HepG2 (cell line): Measurements from ENCODE around the gene YPEL4. TPM values are rescaled to one million over a fixed set of nuclear protein-coding genes. Genes with fewer than 3 reads are reported as not detected.

Source experiments
- CHD2 ChIP-seq: IDR thresholded peaks from 2 replicates; pipeline ENCODE4 v1.6.1; 2011; ENCODE audit warnings: low read depth, low read length, improper control_type of control experiment
- E2F5 ChIP-seq: sonication (generic); formaldehyde crosslinking; conservative IDR thresholded peaks from 2 replicates; pipeline ENCODE4 v1.4.0; 2020; ENCODE audit warnings: missing genetic modification reagents
- HDAC2 ChIP-seq: sonication (generic); formaldehyde crosslinking; IDR thresholded peaks from 2 replicates; pipeline ENCODE4 v1.4.0; 2020; ENCODE audit warnings: missing genetic modification reagents
- HNF4A ChIP-seq: sonication (generic); formaldehyde crosslinking; IDR thresholded peaks from 2 replicates; pipeline ENCODE4 v1.4.0; 2020; ENCODE audit warnings: missing genetic modification reagents
- MEIS2 ChIP-seq: sonication (generic); formaldehyde crosslinking; IDR thresholded peaks from 2 replicates; pipeline ENCODE4 v1.9.0; 2021; ENCODE audit warnings: mild to moderate bottlenecking, missing genetic modification reagents
- MXD4 ChIP-seq: IDR thresholded peaks from 2 replicates; pipeline ENCODE4 v1.6.1; 2016; ENCODE audit warnings: mild to moderate bottlenecking, missing biosample characterization, missing genetic modification reagents
- PAF1 ChIP-seq: IDR thresholded peaks from 2 replicates; pipeline ENCODE4 v1.6.1; 2016; ENCODE audit warnings: missing genetic modification reagents, missing compliant biosample characterization
- RFX1 ChIP-seq: fragments of 450-650 bp; IDR thresholded peaks from 2 replicates; pipeline ENCODE4 v1.6.1; 2017
- RXRA ChIP-seq: sonication (generic); formaldehyde crosslinking; IDR thresholded peaks from 2 replicates; pipeline ENCODE4 v1.5.1; 2020; ENCODE audit warnings: missing genetic modification reagents
- SNAI1 ChIP-seq: sonication (generic); formaldehyde crosslinking; IDR thresholded peaks from 2 replicates; pipeline ENCODE4 v1.5.0; 2020; ENCODE audit warnings: mild to moderate bottlenecking, missing genetic modification reagents, borderline replicate concordance
- TBP ChIP-seq: sonication (generic); formaldehyde crosslinking; IDR thresholded peaks from 2 replicates; pipeline ENCODE4 v1.5.0; 2020; ENCODE audit warnings: missing genetic modification reagents
- ZBTB10 ChIP-seq: sonication (generic); formaldehyde crosslinking; IDR thresholded peaks from 2 replicates; pipeline ENCODE4 v1.4.0; 2020; ENCODE audit warnings: missing genetic modification reagents, borderline replicate concordance
- ZBTB2 ChIP-seq: sonication (generic); formaldehyde crosslinking; IDR thresholded peaks from 2 replicates; pipeline ENCODE4 v1.8.0; 2022; ENCODE audit warnings: low read depth, missing genetic modification reagents
- ZBTB3 ChIP-seq: sonication (generic); formaldehyde crosslinking; IDR thresholded peaks from 2 replicates; pipeline ENCODE4 v1.4.0; 2020; ENCODE audit warnings: low read depth, mild to moderate bottlenecking, moderate library complexity, missing genetic modification reagents, borderline replicate concordance
- ZBTB4 ChIP-seq: sonication (generic); formaldehyde crosslinking; IDR thresholded peaks from 2 replicates; pipeline ENCODE4 v1.4.0; 2020; ENCODE audit warnings: missing genetic modification reagents, mild to moderate bottlenecking, borderline replicate concordance
- ZFP82 ChIP-seq: sonication (generic); formaldehyde crosslinking; IDR thresholded peaks from 2 replicates; pipeline ENCODE4 v1.5.1; 2020; ENCODE audit warnings: mild to moderate bottlenecking, missing genetic modification reagents, borderline replicate concordance
- ZIK1 ChIP-seq: sonication (generic); formaldehyde crosslinking; IDR thresholded peaks from 2 replicates; pipeline ENCODE4 v1.5.0; 2020; ENCODE audit warnings: mild to moderate bottlenecking, low read depth, missing genetic modification reagents, borderline replicate concordance
- ZNF224 ChIP-seq: sonication (generic); formaldehyde crosslinking; IDR thresholded peaks from 2 replicates; pipeline ENCODE4 v1.5.0; 2020; ENCODE audit warnings: mild to moderate bottlenecking, missing genetic modification reagents
- ZNF260 ChIP-seq: sonication (generic); formaldehyde crosslinking; IDR thresholded peaks from 2 replicates; pipeline ENCODE4 v1.4.0; 2020; ENCODE audit warnings: missing genetic modification reagents, low read depth, mild to moderate bottlenecking, borderline replicate concordance
- ZNF354B ChIP-seq: sonication (generic); formaldehyde crosslinking; IDR thresholded peaks from 2 replicates; pipeline ENCODE4 v1.8.0; 2022; ENCODE audit warnings: mild to moderate bottlenecking, missing genetic modification reagents
- ZNF589 ChIP-seq: sonication (generic); formaldehyde crosslinking; conservative IDR thresholded peaks from 2 replicates; pipeline ENCODE4 v1.8.0; 2022; ENCODE audit warnings: mild to moderate bottlenecking, moderate library complexity, missing genetic modification reagents
- ZNF629 ChIP-seq: sonication (generic); formaldehyde crosslinking; conservative IDR thresholded peaks from 2 replicates; pipeline ENCODE4 v1.5.0; 2020; ENCODE audit warnings: missing genetic modification reagents
- polyA plus RNA-seq, 8 experiments: library from polyadenylated mRNA; depleted of rRNA in 3 of 8; stranded (reverse) in 7 of 8; unstranded in 1 of 8; fragments of >200 nt; fragmentation: Illumina TruSeq in 4 of 8; extraction: Trizol in 4 of 8; gene quantifications; 2 replicates each; pipeline versions ENCODE4 v1.2.1 to v1.2.3, GENCODE V29; 2011 to 2016; ENCODE audit warnings: low read depth in 4 of 8, missing spikeins in 1 of 8, mixed read lengths in 1 of 8; ENCODE audit not compliant: insufficient read depth in 1 of 8
- total RNA-seq, 5 experiments: library from RNA; depleted of rRNA; stranded (reverse); fragments of >200 nt; fragmentation: Illumina TruSeq; extraction: Trizol; gene quantifications; 2 replicates each; pipeline ENCODE4 v1.2.3, GENCODE V29; 2016; ENCODE audit warnings: low read depth in 1 of 5

Gene YPEL4
- total and polyA plus RNA-seq, 2 of the 13 experiments (the other 11 are each of a cell fraction or from before 2014, with no cell fraction given), result 0.04 TPM; not detected in 1

GRCh38 chr11:57667736-57668433, 18.2 kb upstream of the YPEL4 start, which contains the start of gene ZDHHC5 (continued):
- TF ChIP-seq ZIK1 (CRISPR knock-in tag) (peak; percentile 35; the same call in 1 of the 2 replicates), TBP (CRISPR knock-in tag) (no peak), ZNF629 (CRISPR knock-in tag) (no peak), HNF4A (CRISPR knock-in tag) (no peak), ZNF589 (no peak), RXRA (CRISPR knock-in tag) (0 out of 2 replicates have a peak, but pooled peaks have one; percentile 26), ZFP82 (CRISPR knock-in tag) (no peak), ZNF260 (CRISPR knock-in tag) (no peak), RFX1 (no peak; the same call in 1 of the 2 replicates), PAF1 (CRISPR knock-in tag) (no peak), MXD4 (CRISPR knock-in tag) (peak; percentile 55; the same call in 1 of the 2 replicates), ZBTB2 (CRISPR knock-in tag) (peak; percentile 99), MEIS2 (peak; percentile 42; the same call in 1 of the 2 replicates), E2F5 (CRISPR knock-in tag) (peak; percentile 15; the same call in 1 of the 2 replicates), ZBTB3 (no peak), ZNF354B (CRISPR knock-in tag) (0 out of 2 replicates have a peak, but pooled peaks have one; percentile 6), ZBTB4 (CRISPR knock-in tag) (no peak), HDAC2 (CRISPR knock-in tag) (no peak; the same call in 1 of the 2 replicates), ZBTB10 (CRISPR knock-in tag) (no peak), SNAI1 (no peak), CHD2 (peak; percentile 90), ZNF224 (CRISPR knock-in tag) (no peak)
